ENCODE measurements around the gene PMP22. TPM values are rescaled to one million over a fixed set of nuclear protein-coding genes. Genes with fewer than 3 reads are reported as not detected.
"Not testable (repeated sequence)": the region's sequence is repeated elsewhere in the genome, so short reads cannot be mapped to it uniquely, and the experiment has no call there.

PMP22 gene
- total RNA-seq, 2 donors from 2014 or later: 192 to 207 TPM

GRCh38 chr17:15232517-15232915 is 32.6 kb downstream of the PMP22 start:
- no peaks in the 10 kb centered on the region for H3K27me3 ChIP-seq (replicated peaks; ENCODE audit: insufficient read depth)
- H3K4me3 ChIP-seq: no peak overlapping the region
- DNase-seq (ENCODE audit: low spot score): no peak
- ATAC-seq (ENCODE audit: insufficient number of reproducible peaks, low FRiP score, low read depth): no peak
- H3K27ac ChIP-seq: no peak overlapping the region
- TF ChIP-seq CTCF (IDR thresholded peaks at IDR 0.05): no peak
- H3K9me3 ChIP-seq: no peaks in the 10 kb centered on the region
- H3K4me1 ChIP-seq (ENCODE audit: control insufficient read depth in 1 of 2, low read depth in 2 of 2): peaks cover 0 to 5% of the 10 kb centered on the region in 2 donors
- peaks cover 75% of the 10 kb centered on the region for H3K36me3 ChIP-seq

- peaks cover 0 to 5% of the 10 kb centered on the region in 2 donors for H3K4me1 ChIP-seq (ENCODE audit: control insufficient read depth in 1 of 2, low read depth in 2 of 2)
- H3K27ac ChIP-seq: no peak overlapping the region
- TF ChIP-seq CTCF (IDR thresholded peaks at IDR 0.05): no peak
- no peak for DNase-seq (ENCODE audit: low spot score)
- H3K27me3 ChIP-seq (replicated peaks; ENCODE audit: insufficient read depth): no peaks in the 10 kb centered on the region
- no peak overlapping the region for H3K4me3 ChIP-seq
- H3K36me3 ChIP-seq: peaks cover 71% of the 10 kb centered on the region
- H3K9me3 ChIP-seq: no peaks in the 10 kb centered on the region
- ATAC-seq (ENCODE audit: insufficient number of reproducible peaks, low FRiP score, low read depth): no peak
Measured at GRCh38 chr17:15231851-15232516, 33.1 kb downstream of the PMP22 start.

GRCh38 chr17:15230866-15231265 is 34.3 kb downstream of the PMP22 start:
- Histone ChIP-seq H3K27ac (no peak overlapping the region), H3K9me3 (no peaks in the 10 kb centered on the region), H3K27me3 (replicated peaks; ENCODE audit: insufficient read depth) (no peaks in the 10 kb centered on the region), H3K4me1 (ENCODE audit: control insufficient read depth in 1 of 2, low read depth in 2 of 2) (peaks cover 0 to 2% of the 10 kb centered on the region in 2 donors), H3K36me3 (peaks cover 63% of the 10 kb centered on the region), H3K4me3 (no peak overlapping the region)
- DNase-seq (ENCODE audit: low spot score) (no peak), ATAC-seq (ENCODE audit: insufficient number of reproducible peaks, low FRiP score, low read depth) (no peak)
- no peak for TF ChIP-seq CTCF (IDR thresholded peaks at IDR 0.05)

GRCh38 chr17:15221827-15222226 is 43.3 kb downstream of the PMP22 start:
- not testable (repeated sequence) for H3K27ac ChIP-seq; H3K4me3 ChIP-seq; H3K9me3 ChIP-seq; ATAC-seq (ENCODE audit: insufficient number of reproducible peaks, low FRiP score, low read depth); DNase-seq (ENCODE audit: low spot score); H3K4me1 ChIP-seq (ENCODE audit: control insufficient read depth in 1 of 2, low read depth in 2 of 2); H3K27me3 ChIP-seq (replicated peaks; ENCODE audit: insufficient read depth); H3K36me3 ChIP-seq

GRCh38 chr17:15220785-15221184 is 44.3 kb downstream of the PMP22 start:
- DNase-seq (ENCODE audit: low spot score): no peak
- H3K27me3 ChIP-seq (replicated peaks; ENCODE audit: insufficient read depth): no peaks in the 10 kb centered on the region
- ATAC-seq (ENCODE audit: insufficient number of reproducible peaks, low FRiP score, low read depth): no peak
- TF ChIP-seq CTCF (IDR thresholded peaks at IDR 0.05): no peak
- no peaks in the 10 kb centered on the region for H3K36me3 ChIP-seq
- H3K4me1 ChIP-seq (ENCODE audit: control insufficient read depth in 1 of 2, low read depth in 2 of 2): no peaks in the 10 kb centered on the region
- H3K9me3 ChIP-seq: no peaks in the 10 kb centered on the region
- H3K27ac ChIP-seq: no peak overlapping the region
- H3K4me3 ChIP-seq: no peak overlapping the region

GRCh38 chr17:15216481-15216880 is 48.6 kb downstream of the PMP22 start:
- Histone ChIP-seq H3K36me3 (no peaks in the 10 kb centered on the region), H3K4me3 (no peak overlapping the region), H3K9me3 (no peaks in the 10 kb centered on the region), H3K27ac (no peak overlapping the region), H3K27me3 (replicated peaks; ENCODE audit: insufficient read depth) (no peaks in the 10 kb centered on the region), H3K4me1 (ENCODE audit: control insufficient read depth in 1 of 2, low read depth in 2 of 2) (no peaks in the 10 kb centered on the region)
- no peak for TF ChIP-seq CTCF (IDR thresholded peaks at IDR 0.05)
- DNase-seq (ENCODE audit: low spot score): no peak
- ATAC-seq (ENCODE audit: insufficient number of reproducible peaks, low FRiP score, low read depth): no peak
